ENCODE data around the gene HYI.

DNA sequence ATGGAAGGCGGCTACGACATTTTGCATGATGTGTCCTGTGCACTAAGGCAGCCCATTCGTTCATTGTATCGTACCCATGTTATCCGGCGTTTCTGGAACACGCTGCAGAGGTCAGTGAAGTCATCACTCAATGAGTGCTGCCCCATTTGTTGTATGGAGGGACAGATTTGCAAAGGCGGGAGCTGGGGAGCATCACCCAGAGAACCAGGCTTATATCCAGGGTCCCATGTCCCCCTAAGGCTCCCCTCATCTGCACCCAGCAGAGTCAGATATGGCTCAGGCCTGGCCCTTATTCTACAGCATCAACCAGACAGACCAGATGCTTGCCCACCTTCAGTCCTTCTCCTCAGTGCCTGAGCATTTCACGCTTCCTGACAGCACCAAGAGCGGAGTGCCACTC lies 32.9 kb downstream of the HYI start:
- no peak for TF ChIP-seq CHD2 (IDR thresholded peaks at IDR 0.05; ENCODE audit: low read length)
- TF ChIP-seq SIRT6 (IDR thresholded peaks at IDR 0.05; ENCODE audit: low read length), result no peak
- TF ChIP-seq SIN3A (conservative IDR thresholded peaks at IDR 0.05 in 1 of 2, IDR thresholded peaks at IDR 0.05 in 1 of 2; ENCODE audit: low read depth in 1 of 2, low read length in 2 of 2), result no peak
- TF ChIP-seq ZNF274 (IDR thresholded peaks at IDR 0.05; ENCODE audit: borderline replicate concordance, extremely low read depth, low read length), result no peak
- no peak for TF ChIP-seq SRF (IDR thresholded peaks at IDR 0.05; ENCODE audit: low read depth, low read length)
- no peak for TF ChIP-seq RXRA (IDR thresholded peaks at IDR 0.05; ENCODE audit: insufficient read depth, low read depth, low read length)
- no peak for TF ChIP-seq POLR2A (IDR thresholded peaks at IDR 0.05; ENCODE audit: control extremely low read depth in 1 of 2, low read depth in 2 of 2, low read length in 2 of 2)
- no peak for TF ChIP-seq SP2 (IDR thresholded peaks at IDR 0.05; ENCODE audit: low read length)
- TF ChIP-seq, protein P1, sequence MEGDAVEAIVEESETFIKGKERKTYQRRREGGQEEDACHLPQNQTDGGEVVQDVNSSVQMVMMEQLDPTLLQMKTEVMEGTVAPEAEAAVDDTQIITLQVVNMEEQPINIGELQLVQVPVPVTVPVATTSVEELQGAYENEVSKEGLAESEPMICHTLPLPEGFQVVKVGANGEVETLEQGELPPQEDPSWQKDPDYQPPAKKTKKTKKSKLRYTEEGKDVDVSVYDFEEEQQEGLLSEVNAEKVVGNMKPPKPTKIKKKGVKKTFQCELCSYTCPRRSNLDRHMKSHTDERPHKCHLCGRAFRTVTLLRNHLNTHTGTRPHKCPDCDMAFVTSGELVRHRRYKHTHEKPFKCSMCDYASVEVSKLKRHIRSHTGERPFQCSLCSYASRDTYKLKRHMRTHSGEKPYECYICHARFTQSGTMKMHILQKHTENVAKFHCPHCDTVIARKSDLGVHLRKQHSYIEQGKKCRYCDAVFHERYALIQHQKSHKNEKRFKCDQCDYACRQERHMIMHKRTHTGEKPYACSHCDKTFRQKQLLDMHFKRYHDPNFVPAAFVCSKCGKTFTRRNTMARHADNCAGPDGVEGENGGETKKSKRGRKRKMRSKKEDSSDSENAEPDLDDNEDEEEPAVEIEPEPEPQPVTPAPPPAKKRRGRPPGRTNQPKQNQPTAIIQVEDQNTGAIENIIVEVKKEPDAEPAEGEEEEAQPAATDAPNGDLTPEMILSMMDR (IDR thresholded peaks at IDR 0.05; ENCODE audit: control extremely low read depth in 1 of 3, insufficient read depth in 1 of 3, low read depth in 1 of 3, low read length in 3 of 3), result no peak
- TF ChIP-seq TCF12 (IDR thresholded peaks at IDR 0.05; ENCODE audit: low read depth, low read length), result no peak
